ENCODE data around the gene ZNF326. TPM values are rescaled to one million over a fixed set of nuclear protein-coding genes. Genes with fewer than 3 reads are reported as not detected.
"Not testable (repeated sequence)": the region's sequence is repeated elsewhere in the genome, so short reads cannot be mapped to it uniquely, and the experiment has no call there.

Gene ZNF326
- total RNA-seq, 2 experiments from 2014 or later, result 14.9 to 15.5 TPM

- CTCF ChIA-PET, result no interaction called here
- H3K36me3 Mint-ChIP-seq (ENCODE audit: low read depth), result no peaks in the 10 kb centered on the region
- no peak for DNase-seq
- peaks cover 1% of the 10 kb centered on the region for H3K27me3 Mint-ChIP-seq
- H3K9me3 Mint-ChIP-seq, result no peaks in the 10 kb centered on the region
- H3K27ac Mint-ChIP-seq, result no peak overlapping the region
- H3K4me1 Mint-ChIP-seq, result peaks cover 11% of the 10 kb centered on the region
- no peak overlapping the region for H3K4me3 Mint-ChIP-seq
- POLR2A ChIA-PET, result no interaction called here
These were observed 20.0 kb upstream of the ZNF326 start for GRCh38 chr1:89974696-89975470.

- no peak overlapping the region for H3K27ac Mint-ChIP-seq
These were observed 19.3 kb upstream of the ZNF326 start for GRCh38 chr1:89975540-89976125.

GRCh38 chr1:89978755-89979154, 16.2 kb upstream of the ZNF326 start:
- Mint-ChIP-seq H3K4me1 (peaks cover 5% of the 10 kb centered on the region), H3K4me3 (no peak overlapping the region), H3K27me3 (peaks cover 3% of the 10 kb centered on the region), H3K9me3 (no peaks in the 10 kb centered on the region), H3K36me3 (ENCODE audit: low read depth) (no peaks in the 10 kb centered on the region), H3K27ac (no peak overlapping the region)
- DNase-seq, result no peak
- CTCF ChIA-PET, result interaction anchor here (0.8 kb wide), 1 partner anchor 208 kb away, joined by 3 read pairs; no protein-coding TSS in a partner anchor
- POLR2A ChIA-PET, result interaction anchor here (1.2 kb wide), 1 partner anchor 119 kb away, joined by 3 read pairs; no protein-coding TSS in a partner anchor

More at GRCh38 chr1:89975540-89976125, 19.3 kb upstream of the ZNF326 start:
- ChIA-PET CTCF (no interaction called here), POLR2A (interaction anchor here (0.9 kb wide), 1 partner anchor 213 kb away, joined by 3 read pairs; no protein-coding TSS in a partner anchor)
- Mint-ChIP-seq H3K27me3 (peaks cover 1% of the 10 kb centered on the region), H3K4me3 (no peak overlapping the region), H3K4me1 (peaks cover 11% of the 10 kb centered on the region), H3K9me3 (no peaks in the 10 kb centered on the region), H3K36me3 (ENCODE audit: low read depth) (no peaks in the 10 kb centered on the region)
- DNase-seq, result no peak

- CTCF ChIA-PET, result interaction anchor here (0.5 kb wide), 1 partner anchor 200 kb away, joined by 3 read pairs; no protein-coding TSS in a partner anchor
- no peak overlapping the region for H3K27ac Mint-ChIP-seq
- no peak overlapping the region for H3K4me3 Mint-ChIP-seq
- no peak for DNase-seq
- H3K36me3 Mint-ChIP-seq (ENCODE audit: low read depth), result no peaks in the 10 kb centered on the region
- no peaks in the 10 kb centered on the region for H3K4me1 Mint-ChIP-seq
- POLR2A ChIA-PET, result no interaction called here
- no peaks in the 10 kb centered on the region for H3K9me3 Mint-ChIP-seq
- H3K27me3 Mint-ChIP-seq, result peaks cover 3% of the 10 kb centered on the region
These were observed 14.3 kb upstream of the ZNF326 start for GRCh38 chr1:89980605-89981004.

GRCh38 chr1:89982846-89983245, 12.1 kb upstream of the ZNF326 start:
- POLR2A ChIA-PET; DNase-seq; H3K9me3 Mint-ChIP-seq; H3K36me3 Mint-ChIP-seq (ENCODE audit: low read depth); H3K4me3 Mint-ChIP-seq; H3K27me3 Mint-ChIP-seq; H3K27ac Mint-ChIP-seq; CTCF ChIA-PET; H3K4me1 Mint-ChIP-seq: not testable (repeated sequence)

GRCh38 chr1:89984564-89985116, 10.3 kb upstream of the ZNF326 start:
- H3K36me3 Mint-ChIP-seq (ENCODE audit: low read depth); H3K4me1 Mint-ChIP-seq; H3K4me3 Mint-ChIP-seq; H3K27me3 Mint-ChIP-seq; H3K9me3 Mint-ChIP-seq; H3K27ac Mint-ChIP-seq; DNase-seq: not testable (repeated sequence)
- POLR2A ChIA-PET, result interaction anchor here (1.1 kb wide), 1 partner anchor 180 kb away, joined by 3 read pairs; no protein-coding TSS in a partner anchor
- CTCF ChIA-PET, result interaction anchor here (4.4 kb wide), 1 partner anchor 181 kb away, joined by 22 read pairs; no protein-coding TSS in a partner anchor

GRCh38 chr1:89986020-89986419, 8.9 kb upstream of the ZNF326 start:
- no peak overlapping the region for H3K27ac Mint-ChIP-seq
- POLR2A ChIA-PET, result interaction anchor here (1.4 kb wide), 1 partner anchor 143 kb away, joined by 4 read pairs; no protein-coding TSS in a partner anchor
- peaks cover 7% of the 10 kb centered on the region for H3K27me3 Mint-ChIP-seq
- no peaks in the 10 kb centered on the region for H3K9me3 Mint-ChIP-seq
- no peaks in the 10 kb centered on the region for H3K4me1 Mint-ChIP-seq
- no peak for DNase-seq
- no peaks in the 10 kb centered on the region for H3K36me3 Mint-ChIP-seq (ENCODE audit: low read depth)
- no peak overlapping the region for H3K4me3 Mint-ChIP-seq
- CTCF ChIA-PET, result interaction anchor here (0.6 to 4.4 kb wide), 5 partner anchors 32 to 182 kb away, joined by 3 to 22 read pairs (median 4); no protein-coding TSS in a partner anchor

- peaks cover 2% of the 10 kb centered on the region for H3K4me1 Mint-ChIP-seq
- H3K36me3 Mint-ChIP-seq (ENCODE audit: low read depth), result no peaks in the 10 kb centered on the region
- CTCF ChIA-PET, result interaction anchor here (0.7 to 4.4 kb wide), 9 partner anchors 9 to 470 kb away, joined by 3 to 22 read pairs (median 3); no protein-coding TSS in a partner anchor
- DNase-seq, result peak; percentile 53
- no peak overlapping the region for H3K27ac Mint-ChIP-seq
- H3K9me3 Mint-ChIP-seq, result no peaks in the 10 kb centered on the region
- peaks cover 15% of the 10 kb centered on the region for H3K27me3 Mint-ChIP-seq
- H3K4me3 Mint-ChIP-seq, result no peak overlapping the region
- POLR2A ChIA-PET, result no interaction called here
These were observed 7.6 kb upstream of the ZNF326 start for GRCh38 chr1:89987159-89987819.

- H3K27me3 Mint-ChIP-seq, result peaks cover 14% of the 10 kb centered on the region
- POLR2A ChIA-PET, result interaction anchor here (1.3 kb wide), 1 partner anchor 145 kb away, joined by 5 read pairs; no protein-coding TSS in a partner anchor
- DNase-seq, result no peak
- no peaks in the 10 kb centered on the region for H3K9me3 Mint-ChIP-seq
- peaks cover 4% of the 10 kb centered on the region for H3K4me1 Mint-ChIP-seq
- H3K27ac Mint-ChIP-seq, result no peak overlapping the region
- H3K36me3 Mint-ChIP-seq (ENCODE audit: low read depth), result no peaks in the 10 kb centered on the region
- CTCF ChIA-PET, result interaction anchor here (0.6 to 3.2 kb wide), 10 partner anchors 17 to 507 kb away, joined by 3 to 12 read pairs (median 5); no protein-coding TSS in a partner anchor
- H3K4me3 Mint-ChIP-seq, result no peak overlapping the region
These were observed 5.8 kb upstream of the ZNF326 start for GRCh38 chr1:89989099-89989498.

- H3K4me1 Mint-ChIP-seq, result peaks cover 7% of the 10 kb centered on the region
- DNase-seq, result no peak
- H3K27ac Mint-ChIP-seq, result no peak overlapping the region
- ChIA-PET CTCF (interaction anchor here (0.6 to 3.2 kb wide), 8 partner anchors 18 to 506 kb away, joined by 3 to 12 read pairs (median 6); no protein-coding TSS in a partner anchor), POLR2A (interaction anchor here (1.3 kb wide), 1 partner anchor 146 kb away, joined by 5 read pairs; no protein-coding TSS in a partner anchor)
- peaks cover 14% of the 10 kb centered on the region for H3K27me3 Mint-ChIP-seq
- no peak overlapping the region for H3K4me3 Mint-ChIP-seq
- no peaks in the 10 kb centered on the region for H3K36me3 Mint-ChIP-seq (ENCODE audit: low read depth)
- H3K9me3 Mint-ChIP-seq, result no peaks in the 10 kb centered on the region
These were observed 5.1 kb upstream of the ZNF326 start for GRCh38 chr1:89989799-89990198.

GRCh38 chr1:89990976-89991831, 3.7 kb upstream of the ZNF326 start:
- H3K27ac Mint-ChIP-seq, result no peak overlapping the region
- no peaks in the 10 kb centered on the region for H3K9me3 Mint-ChIP-seq
- ChIA-PET POLR2A (no interaction called here), CTCF (interaction anchor here (0.8 kb wide), 1 partner anchor 149 kb away, joined by 4 read pairs; no protein-coding TSS in a partner anchor)
- peaks cover 4% of the 10 kb centered on the region for H3K36me3 Mint-ChIP-seq (ENCODE audit: low read depth)
- H3K27me3 Mint-ChIP-seq, result peaks cover 13% of the 10 kb centered on the region
- no peak overlapping the region for H3K4me3 Mint-ChIP-seq
- peaks cover 15% of the 10 kb centered on the region for H3K4me1 Mint-ChIP-seq
- no peak for DNase-seq

- Mint-ChIP-seq H3K4me3 (no peak overlapping the region), H3K9me3 (no peaks in the 10 kb centered on the region), H3K36me3 (ENCODE audit: low read depth) (peaks cover 12% of the 10 kb centered on the region), H3K27me3 (peaks cover 10% of the 10 kb centered on the region), H3K4me1 (peaks cover 36% of the 10 kb centered on the region), H3K27ac (no peak overlapping the region)
- POLR2A ChIA-PET, result no interaction called here
- CTCF ChIA-PET, result interaction anchor here (0.7 kb wide), 2 partner anchors 151 to 189 kb away, joined by 3 to 4 read pairs; no protein-coding TSS in a partner anchor
- no peak for DNase-seq
These were observed 1.4 kb upstream of the ZNF326 start for GRCh38 chr1:89993541-89993940.

Data from activated CD4-positive, alpha-beta memory T cell treated with anti-CD3 and anti-CD28 coated beads, Interleukin-2, amount 10 ng/mL, durations not matched to agents 7 days and 5 days (primary cell).